Endodermal cell (in vitro differentiated cells): ENCODE data around the gene AXDND1. TPM values are rescaled to one million over a fixed set of nuclear protein-coding genes. Genes with fewer than 3 reads are reported as not detected.

ENCODE experiments used
- DNase-seq: peaks from one replicate; pipeline ENCODE4 v3.0.0-alpha.2; 2017
- H3K27ac ChIP-seq: 2 replicates; pipeline ENCODE4 v1.5.1; 2013; ENCODE audit warnings: mild to moderate bottlenecking, low read depth, low read length, moderate library complexity
- H3K27me3 ChIP-seq: 2 replicates; pipeline ENCODE4 v1.6.1; 2013; ENCODE audit warnings: mild to moderate bottlenecking, low read length, moderate library complexity; ENCODE audit not compliant: insufficient read depth, control insufficient read depth, poor library complexity, severe bottlenecking
- H3K36me3 ChIP-seq: 2 replicates; pipeline ENCODE4 v1.7.0; 2013; ENCODE audit warnings: mild to moderate bottlenecking, low read length, moderate library complexity; ENCODE audit not compliant: control insufficient read depth, insufficient read depth
- H3K4me1 ChIP-seq: one replicate; pipeline ENCODE4 v1.7.0; 2013; ENCODE audit warnings: low read length; ENCODE audit not compliant: control insufficient read depth, insufficient read depth
- H3K4me3 ChIP-seq: 2 replicates; pipeline ENCODE4 v1.5.1; 2013; ENCODE audit warnings: mild to moderate bottlenecking, low read length, moderate library complexity
- H3K9ac ChIP-seq: 2 replicates; pipeline ENCODE4 v1.6.1; 2013; ENCODE audit warnings: mild to moderate bottlenecking, low read length, moderate library complexity; ENCODE audit not compliant: poor library complexity, severe bottlenecking; ENCODE audit errors: extremely low read depth
- H3K9me3 ChIP-seq: 2 replicates; pipeline ENCODE4 v1.6.1; 2013; ENCODE audit warnings: mild to moderate bottlenecking, low read length, moderate library complexity; ENCODE audit not compliant: control insufficient read depth
- H3K27ac Mint-ChIP-seq: 2 replicates; pipeline ENCODE4 v1.8.0; 2020; ENCODE audit warnings: mixed read lengths
- H3K27me3 Mint-ChIP-seq: 2 replicates; pipeline ENCODE4 v1.8.0; 2021; ENCODE audit warnings: mild to moderate bottlenecking, mixed read lengths; ENCODE audit not compliant: insufficient read depth
- H3K36me3 Mint-ChIP-seq: 2 replicates; pipeline ENCODE4 v1.8.0; 2020; ENCODE audit warnings: low read depth, mixed read lengths
- H3K4me1 Mint-ChIP-seq: 2 replicates; pipeline ENCODE4 v1.8.0; 2020; ENCODE audit warnings: mixed read lengths
- H3K4me3 Mint-ChIP-seq: 2 replicates; pipeline ENCODE4 v1.8.0; 2020; ENCODE audit warnings: mild to moderate bottlenecking, moderate library complexity, mixed read lengths
- H3K9me3 Mint-ChIP-seq: 2 replicates; pipeline ENCODE4 v1.8.0; 2020; ENCODE audit warnings: mild to moderate bottlenecking, mixed read lengths
- WGBS, 2 experiments: methylation state at CpG; one replicate each; pipeline versions ENCODE4 v1.1.5 to v1.1.7; 2013; ENCODE audit warnings: missing lambda C conversion rate in 2 of 2, mixed read lengths in 1 of 2; ENCODE audit not compliant: insufficient coverage in 1 of 2, insufficient read length in 1 of 2; 5-methylcytosine and 5-hydroxymethylcytosine counted together
- total RNA-seq, 2 donors: library from RNA; stranded (reverse); fragmentation: NEBNext Ultra II Directional in 1 of 2; extraction: Animal tissue kit (Norgen Biotek cat#: 25700) in 1 of 2; gene quantifications; 2 replicates in 1 of 2; 3 replicates in 1 of 2; pipeline ENCODE4 v1.2.1, GENCODE V29; 2021
- TF ChIP-seq, protein P1 (sequence below): fragments of 200-600 bp; sonication (generic); conservative IDR thresholded peaks from 2 replicates; pipeline ENCODE4 v1.5.0; 2021; ENCODE audit warnings: antibody characterized with exemption, mild to moderate bottlenecking

Gene AXDND1
- total RNA-seq, 2 donors from 2014 or later, result 0.69 to 1.3 TPM

DNA sequence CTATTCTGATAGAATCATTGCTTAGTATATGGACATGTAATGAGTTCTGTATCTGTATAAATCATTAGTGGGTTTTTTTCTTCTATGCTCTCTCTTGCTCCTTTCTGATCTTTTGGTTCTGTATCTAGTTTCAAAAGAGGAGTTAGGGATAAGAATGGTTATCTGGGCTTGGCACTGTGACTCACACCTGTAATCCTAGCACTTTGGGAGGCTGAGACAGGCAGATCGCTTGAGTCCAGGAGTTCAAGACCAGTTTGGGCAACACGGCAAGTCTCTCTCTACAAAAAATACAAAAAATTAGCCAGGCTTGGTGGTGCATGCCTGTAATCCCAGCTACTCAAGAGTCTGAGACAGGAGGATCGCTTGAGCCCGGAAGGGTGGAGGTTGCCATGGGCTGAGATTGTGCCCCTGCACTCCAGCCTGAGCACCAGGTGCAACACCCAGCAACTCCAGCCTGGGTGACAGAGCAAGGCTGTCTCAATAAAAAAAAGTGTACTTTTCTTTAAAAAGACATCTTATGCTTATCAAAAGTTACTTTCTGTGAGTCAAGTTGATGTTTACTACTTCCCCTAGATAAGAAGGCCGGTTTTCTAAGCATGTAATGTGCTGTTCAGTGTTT is 27.7 kb upstream of the AXDND1 start:
- H3K4me1 ChIP-seq, result no peaks in the 10 kb centered on the region

GRCh38 chr1:179340918-179341317 is 24.9 kb upstream of the AXDND1 start:
- Histone ChIP-seq H3K9me3 (no peaks in the 10 kb centered on the region), H3K4me1 (no peaks in the 10 kb centered on the region), H3K27ac (no peak overlapping the region), H3K36me3 (peaks cover 49% of the 10 kb centered on the region), H3K9ac (no peak overlapping the region), H3K27me3 (no peaks in the 10 kb centered on the region), H3K4me3 (no peak overlapping the region)
- Mint-ChIP-seq H3K27ac (no peak overlapping the region), H3K36me3 (peaks cover 35% of the 10 kb centered on the region), H3K9me3 (no peaks in the 10 kb centered on the region), H3K27me3 (no peaks in the 10 kb centered on the region), H3K4me1 (no peaks in the 10 kb centered on the region), H3K4me3 (no peak overlapping the region)
- WGBS, 2 experiments, result 96 to 97% methylated on average over 3 to 5 of the region's 5 CpGs
- TF ChIP-seq, protein P1, sequence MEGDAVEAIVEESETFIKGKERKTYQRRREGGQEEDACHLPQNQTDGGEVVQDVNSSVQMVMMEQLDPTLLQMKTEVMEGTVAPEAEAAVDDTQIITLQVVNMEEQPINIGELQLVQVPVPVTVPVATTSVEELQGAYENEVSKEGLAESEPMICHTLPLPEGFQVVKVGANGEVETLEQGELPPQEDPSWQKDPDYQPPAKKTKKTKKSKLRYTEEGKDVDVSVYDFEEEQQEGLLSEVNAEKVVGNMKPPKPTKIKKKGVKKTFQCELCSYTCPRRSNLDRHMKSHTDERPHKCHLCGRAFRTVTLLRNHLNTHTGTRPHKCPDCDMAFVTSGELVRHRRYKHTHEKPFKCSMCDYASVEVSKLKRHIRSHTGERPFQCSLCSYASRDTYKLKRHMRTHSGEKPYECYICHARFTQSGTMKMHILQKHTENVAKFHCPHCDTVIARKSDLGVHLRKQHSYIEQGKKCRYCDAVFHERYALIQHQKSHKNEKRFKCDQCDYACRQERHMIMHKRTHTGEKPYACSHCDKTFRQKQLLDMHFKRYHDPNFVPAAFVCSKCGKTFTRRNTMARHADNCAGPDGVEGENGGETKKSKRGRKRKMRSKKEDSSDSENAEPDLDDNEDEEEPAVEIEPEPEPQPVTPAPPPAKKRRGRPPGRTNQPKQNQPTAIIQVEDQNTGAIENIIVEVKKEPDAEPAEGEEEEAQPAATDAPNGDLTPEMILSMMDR, result no peak
- DNase-seq, result no peak

More for the DNA sequence above, 27.7 kb upstream of the AXDND1 start:
- H3K36me3 Mint-ChIP-seq, result peaks cover 38% of the 10 kb centered on the region
- Histone ChIP-seq H3K36me3 (peaks cover 40% of the 10 kb centered on the region), H3K4me3 (no peak overlapping the region), H3K27me3 (no peaks in the 10 kb centered on the region), H3K27ac (no peak overlapping the region), H3K9ac (no peak overlapping the region), H3K9me3 (no peaks in the 10 kb centered on the region)
- H3K9me3 Mint-ChIP-seq, result no peaks in the 10 kb centered on the region
- no peak overlapping the region for H3K27ac Mint-ChIP-seq
- DNase-seq, result no peak
- no peaks in the 10 kb centered on the region for H3K27me3 Mint-ChIP-seq
- TF ChIP-seq, protein P1, result no peak
- 90 to 93% methylated on average over 4 to 5 of the region's 5 CpGs for WGBS, 2 experiments
- H3K4me1 Mint-ChIP-seq, result no peaks in the 10 kb centered on the region
- H3K4me3 Mint-ChIP-seq, result no peak overlapping the region

GRCh38 chr1:179341943-179342547 is 23.7 kb upstream of the AXDND1 start:
- WGBS, 2 experiments, result 89 to 100% methylated on average over 1 to 4 of the region's 4 CpGs
- H3K9me3 Mint-ChIP-seq, result no peaks in the 10 kb centered on the region
- no peaks in the 10 kb centered on the region for H3K27me3 Mint-ChIP-seq
- DNase-seq, result no peak
- TF ChIP-seq, protein P1, result no peak
- peaks cover 38% of the 10 kb centered on the region for H3K36me3 Mint-ChIP-seq
- no peaks in the 10 kb centered on the region for H3K4me1 Mint-ChIP-seq
- Histone ChIP-seq H3K4me1 (no peaks in the 10 kb centered on the region), H3K9ac (no peak overlapping the region), H3K4me3 (no peak overlapping the region), H3K36me3 (peaks cover 58% of the 10 kb centered on the region), H3K9me3 (no peaks in the 10 kb centered on the region), H3K27me3 (no peaks in the 10 kb centered on the region), H3K27ac (no peak overlapping the region)
- H3K4me3 Mint-ChIP-seq, result no peak overlapping the region
- H3K27ac Mint-ChIP-seq, result no peak overlapping the region
